Activated T-cell treated with anti-CD3 and anti-CD28 coated beads for 24 hours (primary cell): ENCODE results near the gene MYO3A.
"Not testable (repeated sequence)": the region's sequence is repeated elsewhere in the genome, so short reads cannot be mapped to it uniquely, and the experiment has no call there.

Source experiments
- DNase-seq: peaks from one replicate; pipeline ENCODE4 v3.0.0-alpha.2; 2020; ENCODE audit warnings: low read depth

Gene MYO3A

DNA sequence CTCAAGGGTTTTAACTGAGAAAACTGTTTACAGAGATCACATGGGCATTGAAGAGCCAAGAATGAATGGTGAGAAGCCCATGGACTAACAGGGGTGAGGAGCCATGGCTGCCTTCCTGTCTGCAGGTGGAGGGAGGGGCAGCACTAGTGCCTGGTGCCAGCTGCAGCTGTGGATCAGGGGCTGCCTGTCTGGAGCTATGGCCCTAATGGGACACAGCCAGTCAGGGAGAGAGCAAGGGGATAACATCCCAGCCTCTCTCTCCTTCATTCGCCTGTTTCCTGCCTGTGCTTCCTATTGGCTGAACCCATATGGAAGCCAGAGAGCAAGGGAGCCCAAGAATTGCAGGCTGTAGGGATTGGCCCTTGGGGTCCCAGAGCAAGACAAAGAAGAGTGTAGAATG lies 156.7 kb downstream of the MYO3A start:
- DNase-seq: no peak

DNA sequence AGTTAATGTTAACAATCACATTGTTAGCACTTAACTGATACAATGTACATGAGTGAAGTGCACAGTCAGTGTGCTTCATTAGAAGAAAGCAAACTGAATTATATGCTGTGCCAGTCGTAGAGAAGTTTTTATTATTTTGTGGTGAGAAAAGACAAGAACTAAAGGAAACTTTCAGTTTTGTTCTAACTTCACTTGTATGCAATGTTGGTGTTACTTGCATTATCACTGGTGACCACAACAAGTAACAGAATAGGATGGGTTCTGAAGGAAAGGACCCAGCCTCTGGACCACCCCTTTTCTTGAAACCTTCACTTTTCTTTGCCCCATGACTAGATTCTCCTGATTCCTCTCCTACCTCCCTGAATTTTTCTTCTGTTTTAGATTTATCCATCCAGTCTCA lies 159.2 kb downstream of the MYO3A start:
- no peak for DNase-seq

DNA sequence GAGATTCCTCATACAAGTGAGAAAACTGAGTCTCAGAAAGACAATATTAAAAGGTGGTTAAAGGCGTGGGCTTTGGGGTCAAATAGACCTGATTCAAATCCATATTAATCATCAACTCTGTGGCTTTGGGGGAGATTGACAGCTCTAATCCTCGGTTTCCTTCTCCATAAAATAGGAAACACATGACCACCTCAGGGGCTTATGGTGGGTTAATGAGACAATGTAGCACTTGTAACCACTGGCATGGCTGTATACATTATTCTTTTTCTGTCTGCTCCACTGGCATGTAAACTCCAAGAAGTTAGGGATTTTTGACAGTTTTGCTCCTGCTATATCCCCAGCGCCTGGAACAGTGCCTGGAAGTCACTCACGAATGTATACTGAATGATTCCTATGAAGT lies 161.8 kb downstream of the MYO3A start:
- no peak for DNase-seq

DNA sequence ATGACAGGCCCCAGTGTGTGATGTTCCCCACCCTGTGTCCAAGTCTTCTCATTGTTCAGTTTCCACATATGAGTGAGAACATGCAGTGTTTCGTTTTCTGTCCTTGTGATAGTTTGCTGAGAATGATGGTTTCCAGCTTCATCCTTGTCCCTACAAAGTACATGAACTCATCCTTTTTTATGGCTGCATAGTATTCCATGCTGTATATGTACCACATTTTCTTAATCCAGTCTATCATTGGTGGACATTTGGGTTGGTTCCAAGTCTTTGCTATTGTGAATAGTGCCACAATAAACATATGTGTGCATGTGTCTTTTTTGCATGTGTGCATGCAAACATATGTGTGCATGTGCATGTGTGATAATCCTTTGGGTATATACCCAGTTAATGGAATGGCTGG lies 163.5 kb downstream of the MYO3A start:
- DNase-seq: not testable (repeated sequence)

DNA sequence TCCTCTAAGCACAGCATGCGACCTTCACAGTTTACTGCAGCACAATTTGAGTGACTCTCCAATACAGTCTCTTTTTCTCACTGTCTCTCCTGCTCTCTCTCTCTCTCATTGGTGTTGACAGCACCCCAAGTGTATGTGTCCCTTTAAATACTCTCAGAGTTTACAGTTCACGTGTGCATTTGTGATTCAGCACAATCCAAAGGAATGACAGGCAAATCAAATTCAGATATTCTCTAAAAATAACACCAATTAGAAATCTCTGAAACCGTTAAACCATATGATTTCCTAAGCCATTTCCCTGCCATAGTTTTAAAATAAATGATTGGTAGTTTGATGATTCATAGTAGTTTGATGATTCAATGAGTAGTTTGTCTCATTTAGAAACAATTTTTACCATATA lies 178.5 kb downstream of the MYO3A start:
- DNase-seq: no peak

DNA sequence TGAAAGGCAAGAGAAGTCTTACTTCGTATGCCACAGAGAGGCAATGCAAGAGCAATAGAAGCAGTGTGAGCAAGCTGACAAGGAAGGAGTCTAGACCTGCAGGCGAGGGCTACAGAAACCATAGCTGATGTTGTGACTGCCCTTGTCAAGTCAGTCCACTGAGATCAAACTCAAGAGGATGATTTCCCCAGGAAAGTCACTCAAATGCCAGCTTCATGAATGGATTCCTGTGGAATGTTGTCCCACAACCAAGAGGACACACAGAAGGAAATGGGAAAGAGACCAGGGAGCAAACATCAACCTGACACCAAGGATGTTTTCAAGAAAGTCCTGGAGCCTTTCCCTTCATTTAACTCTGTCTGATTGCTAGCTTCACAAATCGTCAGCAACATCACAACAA lies 204.6 kb downstream of the MYO3A start:
- DNase-seq: no peak

DNA sequence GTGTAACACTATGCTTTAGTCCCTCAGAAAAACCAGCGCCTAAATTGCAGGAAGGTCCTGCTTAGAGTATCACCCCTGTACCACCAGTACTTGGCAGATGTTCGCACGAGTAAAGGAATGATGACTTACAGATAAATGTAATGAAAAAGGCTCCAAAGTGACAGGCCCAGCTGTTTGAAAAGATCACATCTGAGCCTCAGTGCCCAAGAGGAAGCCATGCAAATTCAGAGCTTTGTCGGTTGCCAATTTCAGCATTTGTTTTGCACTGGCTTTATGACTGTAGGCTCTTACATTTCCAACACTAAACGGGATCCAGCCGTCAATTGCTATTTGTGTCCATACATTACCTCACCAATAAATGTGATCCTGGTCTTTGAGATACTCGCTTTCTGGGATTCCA lies 222.0 kb downstream of the MYO3A start:
- DNase-seq: no peak

DNA sequence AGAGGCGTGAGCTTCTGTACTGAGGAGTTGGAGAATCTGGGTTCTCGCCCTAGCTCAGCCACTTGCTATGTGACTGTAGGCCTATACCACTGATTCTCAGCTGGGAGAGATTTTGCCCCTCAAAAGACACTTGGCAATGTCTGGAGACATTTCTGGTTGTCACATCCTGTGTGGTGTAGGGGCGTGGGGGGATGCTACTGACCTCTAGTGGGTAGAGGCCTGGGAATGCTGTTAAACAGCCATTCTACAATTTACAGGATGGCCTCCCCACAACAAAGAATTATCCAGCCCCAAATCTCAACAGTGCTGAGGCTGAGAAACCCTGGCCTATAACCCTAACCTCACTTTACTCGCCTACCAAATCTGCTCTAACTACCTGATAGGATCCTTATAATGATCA lies 223.7 kb downstream of the MYO3A start:
- no peak for DNase-seq

DNA sequence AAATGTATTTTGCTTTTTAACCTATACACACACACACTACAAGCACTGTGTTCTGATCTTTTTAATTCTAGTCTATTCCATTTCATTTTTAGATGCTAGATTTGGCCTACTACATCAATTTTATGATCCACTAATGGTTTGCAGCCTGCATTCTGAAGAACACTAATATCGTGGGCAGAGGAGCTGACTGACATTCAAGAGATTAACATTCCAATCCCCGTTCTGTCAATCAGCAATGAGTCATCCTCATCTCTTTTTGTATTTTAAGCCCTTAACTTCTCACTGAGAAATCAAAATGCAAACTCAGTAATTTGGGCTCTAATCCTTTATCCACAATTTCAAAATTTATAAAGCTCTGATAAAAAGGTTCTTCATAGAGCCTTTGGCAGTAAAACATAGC lies 235.4 kb downstream of the MYO3A start:
- DNase-seq: no peak

DNA sequence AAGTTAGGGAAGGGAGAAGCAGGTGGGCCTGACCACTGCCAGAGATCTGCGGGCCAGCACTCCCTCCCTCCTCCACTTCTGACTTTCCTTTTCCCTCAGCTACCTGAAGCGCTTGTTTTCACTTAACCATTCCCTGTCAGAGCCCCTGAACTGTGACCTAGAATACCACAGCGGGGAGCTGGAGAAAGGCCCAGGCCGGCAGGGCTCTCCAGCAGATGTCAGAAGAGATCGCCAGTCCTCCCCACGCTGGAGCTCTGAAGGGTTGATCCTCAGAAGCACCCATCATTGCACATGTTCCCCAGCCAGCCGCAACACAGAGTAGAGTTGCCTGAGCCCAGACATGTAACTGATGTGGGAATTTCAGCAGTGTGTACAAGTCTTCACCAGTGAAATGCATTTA lies 238.1 kb downstream of the MYO3A start:
- no peak for DNase-seq

DNA sequence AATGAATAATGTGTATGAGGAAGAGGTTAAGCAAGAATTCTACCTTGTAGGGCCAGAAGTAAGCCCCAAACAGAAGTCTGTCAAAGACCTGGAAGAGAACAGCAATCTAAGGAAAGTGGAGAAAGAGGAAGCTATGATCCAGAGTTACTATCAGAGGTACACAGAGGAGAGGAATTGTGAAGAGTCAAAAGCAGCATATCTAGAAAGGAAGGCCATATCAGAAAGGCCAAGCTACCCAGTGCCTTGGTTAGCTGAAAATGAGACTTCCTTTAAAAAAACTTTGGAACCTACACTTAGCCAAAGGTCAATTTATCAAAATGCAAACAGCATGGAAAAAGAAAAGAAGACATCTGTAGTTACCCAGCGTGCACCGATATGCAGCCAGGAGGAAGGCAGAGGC lies 239.8 kb downstream of the MYO3A start:
- no peak for DNase-seq

DNA sequence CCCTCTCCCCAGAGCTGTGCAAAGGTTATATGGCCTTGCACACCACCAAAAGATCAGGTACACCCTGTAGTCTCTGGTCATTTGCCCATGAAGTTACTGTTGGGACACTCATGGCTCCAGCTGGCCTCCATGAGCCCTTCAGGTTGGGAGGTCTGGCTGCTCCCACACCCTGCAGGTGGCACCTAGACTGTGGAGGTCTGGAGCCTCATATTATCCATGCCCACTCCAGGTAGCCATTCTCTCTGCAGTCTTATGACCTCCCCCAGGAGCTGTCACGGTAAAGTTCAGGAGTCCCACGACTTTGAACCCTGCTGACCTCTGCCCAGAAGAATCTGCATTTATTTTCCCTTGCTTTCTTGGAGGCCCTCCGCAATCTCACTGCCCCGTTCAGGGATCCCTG lies 243.3 kb downstream of the MYO3A start:
- no peak for DNase-seq

DNA sequence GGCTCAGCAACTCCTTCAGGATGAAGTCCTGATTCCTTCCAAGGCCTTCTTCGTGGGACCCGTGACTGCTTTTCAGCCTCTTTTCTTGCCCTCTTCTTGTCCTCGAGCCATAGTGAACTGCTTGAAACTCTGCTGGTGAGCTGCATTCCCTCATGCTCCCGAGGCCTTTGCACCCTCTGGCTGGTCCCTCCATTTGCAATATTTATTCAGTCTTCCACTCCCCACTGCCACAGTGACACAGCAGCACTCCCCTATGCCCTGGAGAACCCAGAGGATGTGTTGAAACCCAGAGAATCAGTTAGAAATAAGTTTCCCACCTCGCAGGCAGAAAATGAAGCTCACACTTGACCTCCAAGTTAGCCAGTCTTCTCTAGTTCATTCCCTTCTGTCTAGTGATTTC lies 260.2 kb downstream of the MYO3A start:
- no peak for DNase-seq

DNA sequence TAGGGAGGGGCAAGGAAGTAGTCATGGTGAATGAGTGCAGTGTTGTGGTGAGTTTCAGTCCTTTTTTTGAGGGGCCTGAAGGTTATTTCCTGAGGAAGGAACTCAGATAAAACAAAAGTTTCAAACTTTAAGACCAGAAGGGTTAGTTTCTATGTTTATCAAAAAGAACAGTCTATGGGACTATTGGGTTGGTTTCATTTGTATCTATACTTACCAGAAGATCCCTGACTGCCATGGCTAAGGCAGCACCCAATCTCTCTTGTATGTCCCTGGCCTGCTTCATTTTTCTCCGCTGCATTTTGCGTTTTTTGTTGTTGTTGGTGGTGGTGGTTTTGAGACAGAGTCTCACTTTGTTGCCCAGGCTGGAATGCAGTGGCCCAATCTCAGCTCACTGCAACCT lies 263.2 kb downstream of the MYO3A start:
- DNase-seq: no peak

DNA sequence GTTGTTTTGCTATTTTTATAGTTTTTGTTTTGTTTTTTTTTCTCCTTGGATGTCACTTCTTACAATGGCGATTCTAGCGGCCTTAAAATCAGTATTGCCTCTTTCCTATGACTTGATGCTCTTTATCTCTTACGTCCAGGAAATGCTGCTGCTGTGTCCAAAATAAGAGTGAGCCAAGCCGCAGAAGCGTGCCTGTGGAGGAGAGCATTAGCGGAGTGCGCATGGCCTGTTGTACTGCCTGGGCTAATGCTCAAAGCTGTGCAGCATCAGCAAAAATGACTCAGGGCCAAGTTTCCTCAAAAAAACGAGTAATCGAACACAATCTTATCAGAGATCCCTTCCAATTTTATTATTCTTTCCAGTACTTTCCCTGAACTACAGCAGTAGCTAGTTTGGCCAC lies 264.1 kb downstream of the MYO3A start:
- no peak for DNase-seq

DNA sequence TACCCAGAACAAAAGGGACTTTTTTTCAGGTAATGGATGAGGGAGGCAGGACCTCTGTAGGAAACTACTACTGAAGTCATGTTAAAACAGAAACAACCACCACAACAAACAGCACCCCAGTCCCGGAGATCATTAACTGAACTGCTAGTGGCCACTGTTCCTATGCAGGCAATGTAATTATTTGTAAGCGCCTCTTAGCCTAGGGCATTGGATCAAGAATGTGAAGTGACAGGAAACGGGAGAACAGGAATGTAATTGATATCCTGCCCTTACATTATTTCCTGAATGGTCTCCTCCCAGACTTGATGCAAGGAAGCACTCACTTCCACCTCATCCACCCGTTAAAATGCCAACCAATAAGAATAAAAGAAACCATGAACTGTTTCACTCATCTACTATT lies 265.8 kb downstream of the MYO3A start:
- no peak for DNase-seq

DNA sequence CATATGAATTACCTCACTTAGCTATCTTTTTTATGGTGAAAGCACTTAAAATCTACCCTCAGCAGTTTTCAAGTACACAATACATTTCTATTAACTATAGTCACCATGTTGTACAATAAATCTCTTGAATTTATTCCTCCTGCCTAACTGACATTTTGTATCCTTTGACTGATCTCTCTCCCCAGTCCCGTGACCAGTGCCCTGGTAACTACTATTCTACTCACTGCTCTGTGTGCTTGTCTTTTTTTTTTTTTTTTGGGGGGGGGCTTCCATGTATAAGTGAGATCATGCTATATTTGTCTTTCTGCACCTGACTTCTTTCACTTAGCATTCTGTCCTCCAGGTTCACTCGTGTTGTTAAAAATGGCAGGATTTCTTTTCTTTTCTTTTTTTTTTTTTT lies 271.2 kb downstream of the MYO3A start:
- no peak for DNase-seq

DNA sequence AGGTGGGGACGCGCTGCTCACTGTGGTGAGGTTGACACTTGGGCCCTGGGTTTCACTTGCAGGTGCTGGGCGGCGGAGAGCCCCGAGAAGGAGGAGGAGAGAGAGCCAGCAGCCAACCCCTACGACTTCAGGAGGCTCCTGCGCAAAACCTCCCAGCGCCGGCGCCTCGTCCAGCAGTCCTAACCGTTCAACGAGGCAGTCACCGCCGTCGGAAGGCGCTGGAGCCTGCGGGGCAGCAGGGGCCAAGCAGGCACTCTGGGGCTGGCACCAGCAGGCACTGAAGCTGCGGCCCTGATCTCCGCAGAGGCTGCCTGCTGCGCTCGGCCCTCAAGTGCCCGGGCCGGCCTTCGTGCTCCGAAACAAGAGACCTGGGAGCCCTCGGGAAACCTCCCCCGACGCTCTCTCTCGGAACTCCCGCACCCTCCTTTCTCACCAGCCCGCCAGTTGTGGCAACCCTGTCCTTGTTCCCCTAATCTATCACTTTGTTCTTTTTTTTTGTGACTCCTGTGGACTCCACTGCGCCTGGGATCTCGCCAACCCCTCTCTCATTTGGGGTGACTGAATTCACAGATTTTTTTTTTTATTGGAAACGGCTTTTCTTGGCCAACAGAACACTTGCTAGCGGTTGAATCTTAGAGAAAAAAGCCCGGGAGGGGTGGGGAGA lies 277.9 kb downstream of the MYO3A start:
- DNase-seq: no peak

DNA sequence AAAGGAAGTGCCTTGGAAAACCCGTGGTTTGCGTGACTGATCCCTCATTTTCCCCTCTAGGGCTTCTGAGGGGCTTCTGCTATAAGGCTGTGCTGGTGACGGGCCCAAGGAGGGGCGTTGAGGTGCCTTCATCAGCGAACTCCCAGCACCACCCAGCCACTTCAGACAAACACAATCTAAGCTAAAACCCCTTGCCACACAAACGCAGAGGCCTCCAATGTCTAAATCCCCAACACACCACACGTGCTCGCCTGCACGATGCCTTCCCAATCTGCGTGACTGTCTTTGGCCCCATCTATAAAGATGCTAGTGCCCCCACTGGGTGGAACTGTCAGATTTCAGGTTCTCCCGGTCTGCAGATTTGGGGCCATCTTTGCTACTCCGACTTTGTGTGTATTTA lies 278.5 kb downstream of the MYO3A start:
- DNase-seq: no peak

DNA sequence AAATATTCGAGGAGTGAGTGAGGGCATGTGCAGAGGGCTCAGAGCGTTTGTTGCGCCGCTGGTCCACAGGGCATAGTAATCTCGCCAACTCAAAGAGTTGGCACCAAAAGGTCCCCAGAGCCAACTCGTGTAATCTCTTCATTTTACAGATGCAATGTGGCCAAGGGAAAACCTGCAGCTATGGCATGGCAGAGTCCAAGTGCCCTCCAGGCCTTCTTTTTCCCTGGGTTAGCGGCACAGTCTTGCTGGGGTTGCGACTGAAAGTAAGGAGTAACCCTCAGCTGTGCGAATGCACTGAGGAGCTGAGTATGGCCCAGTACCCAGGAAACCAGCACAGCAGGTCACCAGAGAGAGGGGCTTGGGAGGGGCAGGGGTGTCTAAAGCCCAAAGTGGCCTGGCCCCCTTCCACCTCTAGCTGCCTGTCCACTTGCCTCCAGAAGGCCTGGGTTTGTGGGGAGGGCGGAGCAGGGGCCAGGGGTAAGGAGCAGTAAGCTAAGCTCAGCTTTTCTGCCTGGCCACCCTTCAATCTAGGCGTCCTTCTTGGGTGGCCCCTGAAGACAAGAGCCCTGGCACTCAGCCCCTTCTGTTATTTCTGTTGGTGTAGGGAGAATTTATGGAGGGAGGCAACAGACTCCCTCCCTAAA lies 279.2 kb downstream of the MYO3A start:
- no peak for DNase-seq

DNA sequence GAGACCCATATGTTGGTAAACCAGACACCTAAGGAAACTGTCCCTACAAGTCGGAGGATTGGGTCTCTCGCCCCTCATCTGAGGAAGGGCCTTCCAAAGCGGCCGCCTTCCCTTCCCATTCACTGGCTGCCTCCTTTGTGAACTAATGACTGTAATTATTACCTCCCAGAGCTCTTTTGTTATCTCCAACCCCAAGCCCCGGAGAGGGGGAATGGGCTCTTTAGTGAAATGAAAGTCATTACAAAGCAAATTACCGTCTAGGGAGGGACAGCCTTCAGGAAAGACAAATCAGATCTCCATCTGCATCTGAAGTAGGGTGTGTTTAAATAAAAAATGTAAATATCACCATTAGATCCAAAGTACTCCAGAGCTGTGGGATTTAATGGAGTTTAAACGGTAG lies 280.0 kb downstream of the MYO3A start:
- DNase-seq: no peak

DNA sequence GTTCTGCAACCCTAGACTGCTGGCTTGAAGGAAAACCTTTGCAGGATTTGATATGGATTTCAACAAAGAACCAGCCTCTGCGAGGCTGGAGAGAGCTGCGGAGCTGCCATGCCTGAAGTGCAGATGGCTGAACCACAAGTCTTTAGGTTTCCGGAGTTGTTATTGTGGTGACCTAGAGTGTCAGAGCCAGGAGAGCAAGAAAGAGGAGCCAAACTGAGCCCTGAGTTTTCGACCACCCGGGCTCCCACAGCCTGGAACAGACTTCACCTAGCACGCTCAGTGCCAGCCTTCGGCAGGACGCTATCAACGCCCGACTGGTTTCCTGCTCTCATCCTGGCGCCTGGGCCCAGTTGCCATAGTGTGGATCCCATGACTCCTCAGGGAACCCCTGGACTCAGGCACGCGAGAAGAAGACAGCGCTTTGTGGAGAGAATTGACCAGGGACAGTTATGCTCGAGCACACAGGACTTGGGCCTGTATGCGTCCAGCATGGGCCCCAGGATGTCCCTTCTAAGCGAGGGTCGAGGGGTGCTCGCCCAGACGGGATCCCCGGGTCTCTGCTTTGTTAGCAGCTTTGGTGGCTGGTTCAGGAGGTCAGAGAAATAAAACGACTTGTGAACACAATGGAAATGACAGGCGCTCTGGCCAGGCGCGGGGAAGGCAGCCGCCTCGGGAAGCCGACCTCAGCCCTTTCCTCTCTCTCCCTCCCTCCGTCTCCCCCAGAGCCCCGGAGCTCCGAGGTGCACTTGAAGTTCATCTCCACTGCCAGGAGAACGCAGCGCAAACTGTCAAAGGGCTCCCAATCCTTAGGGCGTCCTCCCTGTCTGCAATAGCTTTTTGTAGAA lies 280.7 kb downstream of the MYO3A start:
- no peak for DNase-seq

DNA sequence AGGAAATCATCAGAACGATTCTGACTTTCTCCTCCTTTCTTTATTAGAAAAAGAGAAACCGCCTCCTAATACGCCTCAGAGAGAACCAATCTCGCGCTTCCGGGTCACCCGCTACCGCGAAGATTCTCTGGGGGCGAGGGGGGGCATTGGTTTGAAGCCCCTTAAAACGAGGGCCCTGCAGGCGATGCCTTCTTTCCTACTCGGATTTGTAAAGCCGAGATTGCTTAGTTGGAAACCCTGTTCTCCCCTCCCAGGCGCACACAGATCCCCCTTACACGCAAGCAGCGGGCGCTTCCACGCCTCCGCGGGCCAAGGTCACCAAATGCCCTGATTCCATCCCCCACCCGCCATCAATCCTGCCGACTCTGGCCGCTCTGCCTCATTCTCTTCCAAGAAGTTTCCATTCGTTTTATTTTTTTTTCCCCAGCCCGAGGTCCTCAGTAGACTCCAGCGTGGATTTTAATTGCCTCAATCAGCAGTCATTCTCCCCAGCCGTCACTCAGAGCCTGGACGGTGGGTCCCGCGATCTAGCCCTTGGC lies 281.4 kb downstream of the MYO3A start:
- no peak for DNase-seq
